ENCODE measurements around the gene DNAH2.

Gene DNAH2

GRCh38 chr17:7707446-7707845 is 10.1 kb upstream of the DNAH2 start:
- TF ChIP-seq CTCF (IDR thresholded peaks at IDR 0.05; ENCODE audit: low read length) (no peak), EZH2 (IDR thresholded peaks at IDR 0.05; ENCODE audit: borderline replicate concordance, low read length) (no peak)
- Histone ChIP-seq H3K9me2 (ENCODE audit: low read depth, low read length) (no peaks in the 10 kb centered on the region), H3K4me1 (ENCODE audit: insufficient read depth, low read length, severe bottlenecking) (peaks cover 12% of the 10 kb centered on the region), H3K4me3 (ENCODE audit: low read depth, low read length, poor library complexity, severe bottlenecking) (no peak overlapping the region), H3K27ac (ENCODE audit: low read depth, low read length, poor library complexity, severe bottlenecking) (no peak overlapping the region), H3K36me3 (ENCODE audit: insufficient read depth, low read length) (peaks cover 4% of the 10 kb centered on the region), H3K4me2 (ENCODE audit: low read length) (no peak overlapping the region), H2AFZ (ENCODE audit: low read length) (no peak overlapping the region), H3K79me2 (ENCODE audit: insufficient read depth, low read length) (no peaks in the 10 kb centered on the region), H3K9ac (ENCODE audit: low read length) (no peak overlapping the region), H3K9me3 (ENCODE audit: low read length) (no peaks in the 10 kb centered on the region), H3F3A (ENCODE audit: insufficient read depth, low read length) (no peaks in the 10 kb centered on the region), H4K20me1 (ENCODE audit: insufficient read depth, low read length) (no peaks in the 10 kb centered on the region), H3K27me3 (ENCODE audit: insufficient read depth, low read length) (peaks cover 11% of the 10 kb centered on the region; the same call in 1 of the 2 replicates)

GRCh38 chr17:7707858-7708750 is 9.4 kb upstream of the DNAH2 start:
- peaks cover 11% of the 10 kb centered on the region; the same call in 1 of the 2 replicates for H3K27me3 ChIP-seq (ENCODE audit: insufficient read depth, low read length)
- no peaks in the 10 kb centered on the region for H3F3A ChIP-seq (ENCODE audit: insufficient read depth, low read length)
- H3K9me2 ChIP-seq (ENCODE audit: low read depth, low read length) = no peaks in the 10 kb centered on the region
- no peak overlapping the region for H3K9ac ChIP-seq (ENCODE audit: low read length)
- no peaks in the 10 kb centered on the region for H3K79me2 ChIP-seq (ENCODE audit: insufficient read depth, low read length)
- no peak overlapping the region for H2AFZ ChIP-seq (ENCODE audit: low read length)
- H3K36me3 ChIP-seq (ENCODE audit: insufficient read depth, low read length) = no peaks in the 10 kb centered on the region; the same call in 1 of the 2 replicates
- H4K20me1 ChIP-seq (ENCODE audit: insufficient read depth, low read length) = no peaks in the 10 kb centered on the region
- H3K4me1 ChIP-seq (ENCODE audit: insufficient read depth, low read length, severe bottlenecking) = peaks cover 12% of the 10 kb centered on the region
- no peak overlapping the region for H3K27ac ChIP-seq (ENCODE audit: low read depth, low read length, poor library complexity, severe bottlenecking)
- H3K4me3 ChIP-seq (ENCODE audit: low read depth, low read length, poor library complexity, severe bottlenecking) = no peak overlapping the region
- H3K4me2 ChIP-seq (ENCODE audit: low read length) = no peak overlapping the region
- no peaks in the 10 kb centered on the region for H3K9me3 ChIP-seq (ENCODE audit: low read length)
- TF ChIP-seq EZH2 (IDR thresholded peaks at IDR 0.05; ENCODE audit: borderline replicate concordance, low read length) (no peak), CTCF (IDR thresholded peaks at IDR 0.05; ENCODE audit: low read length) (no peak)

GRCh38 chr17:7709031-7709430 is 8.5 kb upstream of the DNAH2 start:
- Histone ChIP-seq H3F3A (ENCODE audit: insufficient read depth, low read length) (no peaks in the 10 kb centered on the region), H3K9me2 (ENCODE audit: low read depth, low read length) (no peaks in the 10 kb centered on the region), H3K27ac (ENCODE audit: low read depth, low read length, poor library complexity, severe bottlenecking) (no peak overlapping the region), H3K79me2 (ENCODE audit: insufficient read depth, low read length) (no peaks in the 10 kb centered on the region), H3K27me3 (ENCODE audit: insufficient read depth, low read length) (peaks cover 11% of the 10 kb centered on the region; the same call in 1 of the 2 replicates), H4K20me1 (ENCODE audit: insufficient read depth, low read length) (no peaks in the 10 kb centered on the region), H2AFZ (ENCODE audit: low read length) (no peak overlapping the region), H3K4me1 (ENCODE audit: insufficient read depth, low read length, severe bottlenecking) (peaks cover 12% of the 10 kb centered on the region), H3K9ac (ENCODE audit: low read length) (no peak overlapping the region), H3K4me3 (ENCODE audit: low read depth, low read length, poor library complexity, severe bottlenecking) (no peak overlapping the region), H3K9me3 (ENCODE audit: low read length) (no peaks in the 10 kb centered on the region), H3K36me3 (ENCODE audit: insufficient read depth, low read length) (no peaks in the 10 kb centered on the region), H3K4me2 (ENCODE audit: low read length) (no peak overlapping the region)
- no peak for TF ChIP-seq CTCF (IDR thresholded peaks at IDR 0.05; ENCODE audit: low read length)
- no peak for TF ChIP-seq EZH2 (IDR thresholded peaks at IDR 0.05; ENCODE audit: borderline replicate concordance, low read length)
